NK-92 treated with Interleukin-12 subunit alpha and Interleukin-12 subunit beta, amount 100 ng/mL, for 24 hours (cell line): ENCODE results near the gene ANKRD45.
"Not testable (repeated sequence)": the region's sequence is repeated elsewhere in the genome, so short reads cannot be mapped to it uniquely, and the experiment has no call there.

Experiments
- DNase-seq: peaks from one replicate; lab custom pipeline; 2025; lab: John Stamatoyannopoulos, UW

The ANKRD45 gene

GRCh38 chr1:173572201-173572873, 97.3 kb downstream of the ANKRD45 start:
- no peak for DNase-seq

- no peak for DNase-seq
Observed at GRCh38 chr1:173570370-173571007, 99.2 kb downstream of the ANKRD45 start.

GRCh38 chr1:173568483-173568882, 101.2 kb downstream of the ANKRD45 start:
- DNase-seq: no peak

GRCh38 chr1:173563846-173564245, 105.8 kb downstream of the ANKRD45 start:
- DNase-seq: not testable (repeated sequence)

- no peak for DNase-seq
Observed at GRCh38 chr1:173562813-173563212, 106.8 kb downstream of the ANKRD45 start.

GRCh38 chr1:173561263-173561662, 108.4 kb downstream of the ANKRD45 start:
- DNase-seq: no peak

- no peak for DNase-seq
Observed at GRCh38 chr1:173560285-173560880, 109.3 kb downstream of the ANKRD45 start.
